ENCODE measurements around the gene REPS1. TPM values are rescaled to one million over a fixed set of nuclear protein-coding genes. Genes with fewer than 3 reads are reported as not detected.
A peak's percentile ranks its signal among the peaks of the same experiment; 100 is the strongest.
"Not testable (repeated sequence)": the region's sequence is repeated elsewhere in the genome, so short reads cannot be mapped to it uniquely, and the experiment has no call there.

REPS1 gene
- polyA plus RNA-seq, 3 donors: 11.9 to 36.6 (median 14.0) TPM

DNA sequence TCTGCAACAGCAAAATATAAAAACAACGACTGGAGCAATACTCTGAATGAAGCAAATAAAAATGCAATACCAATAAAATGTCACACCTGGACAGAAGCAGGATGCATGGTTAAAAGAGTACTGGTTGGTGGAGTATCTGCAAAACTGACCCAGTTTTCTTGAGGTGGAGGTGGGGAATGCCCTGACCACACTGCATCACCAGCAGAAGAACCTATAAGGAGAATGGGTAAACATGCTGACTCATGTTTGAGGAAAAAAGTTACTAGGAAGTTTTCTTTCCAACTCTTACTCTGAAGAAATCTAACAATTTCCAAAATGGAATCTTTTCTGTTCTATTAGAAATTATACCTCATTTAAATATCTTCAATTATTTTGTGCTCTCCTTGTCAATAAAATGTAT, 43.6 kb downstream of the REPS1 start:
- Histone ChIP-seq H3K9me3 (replicated peaks in 1 of 2; ENCODE audit: control insufficient read depth in 1 of 2, insufficient read depth in 1 of 2, low read length in 2 of 2) (no peaks in the 10 kb centered on the region), H3K36me3 (replicated peaks in 1 of 2; ENCODE audit: control insufficient read depth in 1 of 2, insufficient read depth in 2 of 2, low read length in 2 of 2) (peaks cover 49 to 64% of the 10 kb centered on the region in 2 donors), H3K4me3 (replicated peaks in 1 of 3; ENCODE audit: low read depth in 2 of 3, low read length in 3 of 3) (no peak overlapping the region), H3K27me3 (ENCODE audit: control insufficient read depth in 2 of 2, insufficient read depth in 2 of 2, low read length in 2 of 2) (no peaks in the 10 kb centered on the region), H3K4me2 (replicated peaks; ENCODE audit: extremely low read depth, low read length, poor library complexity, severe bottlenecking) (no peak overlapping the region), H4K20me1 (ENCODE audit: insufficient read depth, low read length) (peaks cover 22% of the 10 kb centered on the region), H3K79me2 (ENCODE audit: insufficient read depth, low read length) (peaks cover 22% of the 10 kb centered on the region), H2AFZ (ENCODE audit: insufficient read depth, low read depth, low read length, poor library complexity, severe bottlenecking) (no peak overlapping the region), H3K4me1 (ENCODE audit: control insufficient read depth in 1 of 2, insufficient read depth in 2 of 2, low read length in 2 of 2) (no peaks in the 10 kb centered on the region), H3K27ac (ENCODE audit: low read depth in 1 of 2, low read length in 2 of 2) (no peak overlapping the region), H3K9ac (ENCODE audit: insufficient read depth, low read length, poor library complexity, severe bottlenecking) (no peak overlapping the region)
- WGBS (ENCODE audit: insufficient coverage): 100% methylated on average over 1 of the region's 1 CpG
- H3K4me3 Mint-ChIP-seq: no peak overlapping the region
- peaks cover 0 to 1% (median 0%) of the 10 kb centered on the region in 7 donors for H3K9me3 Mint-ChIP-seq
- DNase-seq: peak in 1 of 3 donors; percentile 5
- H3K27ac Mint-ChIP-seq: no peak overlapping the region
- peaks cover 7% of the 10 kb centered on the region for H3K4me1 Mint-ChIP-seq
- peaks cover 44 to 64% of the 10 kb centered on the region in 2 donors for H3K36me3 Mint-ChIP-seq
- H3K27me3 Mint-ChIP-seq (ENCODE audit: low read depth in 3 of 3): no peaks in the 10 kb centered on the region
- TF ChIP-seq, protein P1, sequence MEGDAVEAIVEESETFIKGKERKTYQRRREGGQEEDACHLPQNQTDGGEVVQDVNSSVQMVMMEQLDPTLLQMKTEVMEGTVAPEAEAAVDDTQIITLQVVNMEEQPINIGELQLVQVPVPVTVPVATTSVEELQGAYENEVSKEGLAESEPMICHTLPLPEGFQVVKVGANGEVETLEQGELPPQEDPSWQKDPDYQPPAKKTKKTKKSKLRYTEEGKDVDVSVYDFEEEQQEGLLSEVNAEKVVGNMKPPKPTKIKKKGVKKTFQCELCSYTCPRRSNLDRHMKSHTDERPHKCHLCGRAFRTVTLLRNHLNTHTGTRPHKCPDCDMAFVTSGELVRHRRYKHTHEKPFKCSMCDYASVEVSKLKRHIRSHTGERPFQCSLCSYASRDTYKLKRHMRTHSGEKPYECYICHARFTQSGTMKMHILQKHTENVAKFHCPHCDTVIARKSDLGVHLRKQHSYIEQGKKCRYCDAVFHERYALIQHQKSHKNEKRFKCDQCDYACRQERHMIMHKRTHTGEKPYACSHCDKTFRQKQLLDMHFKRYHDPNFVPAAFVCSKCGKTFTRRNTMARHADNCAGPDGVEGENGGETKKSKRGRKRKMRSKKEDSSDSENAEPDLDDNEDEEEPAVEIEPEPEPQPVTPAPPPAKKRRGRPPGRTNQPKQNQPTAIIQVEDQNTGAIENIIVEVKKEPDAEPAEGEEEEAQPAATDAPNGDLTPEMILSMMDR (IDR thresholded peaks at IDR 0.05): no peak
- intact Hi-C loops (cut with micrococcal nuclease): no loop called here

DNA sequence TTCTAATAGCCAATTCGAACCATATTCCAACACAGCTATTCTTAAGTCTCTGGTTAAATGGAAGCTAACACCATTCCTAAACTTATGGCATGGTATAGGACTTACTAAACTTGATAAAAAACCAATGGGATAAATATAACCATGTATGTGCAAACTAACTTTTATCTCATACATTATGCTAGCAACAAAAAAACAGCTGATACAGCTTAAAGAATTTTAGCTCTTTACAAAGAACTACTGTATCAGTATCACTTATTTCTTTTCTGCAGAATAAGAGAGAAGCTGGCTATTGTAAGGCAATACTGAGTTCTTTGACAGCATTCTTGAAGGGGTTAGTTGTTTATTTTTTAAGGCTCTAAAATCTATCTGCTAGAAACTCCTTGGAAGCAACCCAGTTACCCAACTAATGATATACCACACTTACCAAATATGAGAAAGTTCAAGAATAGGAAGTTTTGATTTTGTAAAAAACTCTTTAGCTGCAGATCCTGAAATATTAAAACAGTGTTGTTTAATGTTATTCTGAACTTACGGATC, 44.9 kb downstream of the REPS1 start:
- Mint-ChIP-seq H3K27me3 (ENCODE audit: low read depth in 3 of 3) (no peaks in the 10 kb centered on the region), H3K27ac (no peak overlapping the region), H3K4me1 (peaks cover 5% of the 10 kb centered on the region), H3K4me3 (no peak overlapping the region), H3K36me3 (peaks cover 50 to 73% of the 10 kb centered on the region in 2 donors), H3K9me3 (peaks cover 0 to 3% (median 0%) of the 10 kb centered on the region in 7 donors)
- Histone ChIP-seq H3K36me3 (replicated peaks in 1 of 2; ENCODE audit: control insufficient read depth in 1 of 2, insufficient read depth in 2 of 2, low read length in 2 of 2) (peaks cover 52 to 76% of the 10 kb centered on the region in 2 donors), H3K27ac (ENCODE audit: low read depth in 1 of 2, low read length in 2 of 2) (no peak overlapping the region), H3K9ac (ENCODE audit: insufficient read depth, low read length, poor library complexity, severe bottlenecking) (no peak overlapping the region), H3K79me2 (ENCODE audit: insufficient read depth, low read length) (peaks cover 10% of the 10 kb centered on the region), H3K27me3 (ENCODE audit: control insufficient read depth in 2 of 2, insufficient read depth in 2 of 2, low read length in 2 of 2) (no peaks in the 10 kb centered on the region), H2AFZ (ENCODE audit: insufficient read depth, low read depth, low read length, poor library complexity, severe bottlenecking) (no peak overlapping the region), H3K4me3 (replicated peaks in 1 of 3; ENCODE audit: low read depth in 2 of 3, low read length in 3 of 3) (no peak overlapping the region), H3K4me2 (replicated peaks; ENCODE audit: extremely low read depth, low read length, poor library complexity, severe bottlenecking) (no peak overlapping the region), H4K20me1 (ENCODE audit: insufficient read depth, low read length) (peaks cover 10% of the 10 kb centered on the region), H3K4me1 (ENCODE audit: control insufficient read depth in 1 of 2, insufficient read depth in 2 of 2, low read length in 2 of 2) (no peaks in the 10 kb centered on the region), H3K9me3 (replicated peaks in 1 of 2; ENCODE audit: control insufficient read depth in 1 of 2, insufficient read depth in 1 of 2, low read length in 2 of 2) (no peaks in the 10 kb centered on the region)
- TF ChIP-seq, protein P1 (IDR thresholded peaks at IDR 0.05): no peak
- intact Hi-C loops (cut with micrococcal nuclease): no loop called here
- no peak for DNase-seq
- no CpG with 5 or more reads among the region's 2 CpGs for WGBS (ENCODE audit: insufficient coverage)

DNA sequence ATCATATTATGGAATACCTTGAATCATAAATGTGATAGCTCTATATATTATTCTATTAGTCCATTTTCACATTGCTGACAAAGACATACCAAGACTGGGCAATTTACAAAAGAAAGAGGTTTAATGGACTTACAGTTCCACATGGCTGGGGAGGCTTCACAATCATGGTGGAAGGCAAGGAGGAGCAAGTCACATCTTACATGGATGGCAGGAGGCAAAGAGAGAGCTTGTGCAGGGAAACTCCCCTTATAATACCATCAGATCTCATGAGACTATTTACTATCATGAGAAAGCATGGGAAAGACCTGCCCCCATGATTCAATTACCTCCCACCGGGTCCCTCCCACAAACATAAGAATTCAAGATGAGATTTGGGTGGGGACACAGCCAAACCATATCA, 51.2 kb downstream of the REPS1 start:
- DNase-seq; H3K4me3 ChIP-seq (replicated peaks in 1 of 3; ENCODE audit: low read depth in 2 of 3, low read length in 3 of 3); H3K4me3 Mint-ChIP-seq; H3K4me1 Mint-ChIP-seq; H3K79me2 ChIP-seq (ENCODE audit: insufficient read depth, low read length); H3K9me3 Mint-ChIP-seq; intact Hi-C loops (cut with micrococcal nuclease); H3K4me2 ChIP-seq (replicated peaks; ENCODE audit: extremely low read depth, low read length, poor library complexity, severe bottlenecking); H3K27ac ChIP-seq (ENCODE audit: low read depth in 1 of 2, low read length in 2 of 2); H4K20me1 ChIP-seq (ENCODE audit: insufficient read depth, low read length); H3K4me1 ChIP-seq (ENCODE audit: control insufficient read depth in 1 of 2, insufficient read depth in 2 of 2, low read length in 2 of 2); H3K9ac ChIP-seq (ENCODE audit: insufficient read depth, low read length, poor library complexity, severe bottlenecking); H3K9me3 ChIP-seq (replicated peaks in 1 of 2; ENCODE audit: control insufficient read depth in 1 of 2, insufficient read depth in 1 of 2, low read length in 2 of 2); H2AFZ ChIP-seq (ENCODE audit: insufficient read depth, low read depth, low read length, poor library complexity, severe bottlenecking); H3K27me3 ChIP-seq (ENCODE audit: control insufficient read depth in 2 of 2, insufficient read depth in 2 of 2, low read length in 2 of 2); H3K27me3 Mint-ChIP-seq (ENCODE audit: low read depth in 3 of 3): not testable (repeated sequence)
- Mint-ChIP-seq H3K36me3 (peaks cover 46 to 62% of the 10 kb centered on the region in 2 donors), H3K27ac (peak overlapping the region in 1 of 7 donors; percentile 58)
- peaks cover 40 to 88% of the 10 kb centered on the region in 2 donors for H3K36me3 ChIP-seq (replicated peaks in 1 of 2; ENCODE audit: control insufficient read depth in 1 of 2, insufficient read depth in 2 of 2, low read length in 2 of 2)
- WGBS (ENCODE audit: insufficient coverage): no CpG with 5 or more reads among the region's 1 CpG
